Measurements from ENCODE around the gene GSDMA. TPM values are rescaled to one million over a fixed set of nuclear protein-coding genes. Genes with fewer than 3 reads are reported as not detected.

GSDMA gene
- total and polyA plus RNA-seq, 2 experiments from 2014 or later: 0.08 TPM; not detected in 1

GRCh38 chr17:39938140-39938869, 24.5 kb upstream of the GSDMA start:
- WGBS (ENCODE audit: low lambda C conversion rate, missing lambda C conversion rate): 80% methylated on average over 8 of the region's 8 CpGs

GRCh38 chr17:39939106-39939505, 23.7 kb upstream of the GSDMA start:
- Histone ChIP-seq H3K79me2 (no peaks in the 10 kb centered on the region), H3K9me3 (ENCODE audit: low read depth) (no peaks in the 10 kb centered on the region), H3K36me3 (replicated peaks; ENCODE audit: insufficient read depth, low read depth) (no peaks in the 10 kb centered on the region), H2AFZ (no peak overlapping the region), H3K9me2 (replicated peaks; ENCODE audit: insufficient read depth) (no peaks in the 10 kb centered on the region), H3K4me3 (no peak overlapping the region), H4K20me1 (ENCODE audit: insufficient read depth, poor library complexity, severe bottlenecking) (no peaks in the 10 kb centered on the region), H3K4me1 (ENCODE audit: insufficient read depth) (peaks cover 8% of the 10 kb centered on the region), H3K27me3 (no peaks in the 10 kb centered on the region), H3K27ac (no peak overlapping the region), H3K4me2 (no peak overlapping the region)
- DNase-seq (ENCODE audit: low spot score): no peak
- no peak for TF ChIP-seq EZH2phosphoT487 (IDR thresholded peaks at IDR 0.05; ENCODE audit: low read depth, severe bottlenecking, unreplicated experiment)
- no peak for TF ChIP-seq CTCF (IDR thresholded peaks at IDR 0.05; ENCODE audit: poor library complexity)
- no peak for TF ChIP-seq EZH2 (IDR thresholded peaks at IDR 0.05; ENCODE audit: borderline replicate concordance)
- WGBS (ENCODE audit: low lambda C conversion rate, missing lambda C conversion rate): 92% methylated on average over 3 of the region's 3 CpGs

More at GRCh38 chr17:39938140-39938869, 24.5 kb upstream of the GSDMA start:
- no peaks in the 10 kb centered on the region for H3K27me3 ChIP-seq
- H3K36me3 ChIP-seq (replicated peaks; ENCODE audit: insufficient read depth, low read depth): no peaks in the 10 kb centered on the region
- H3K4me1 ChIP-seq (ENCODE audit: insufficient read depth): peaks cover 8% of the 10 kb centered on the region
- H3K27ac ChIP-seq: no peak overlapping the region
- no peaks in the 10 kb centered on the region for H3K9me3 ChIP-seq (ENCODE audit: low read depth)
- H2AFZ ChIP-seq: no peak overlapping the region
- no peak overlapping the region for H3K4me2 ChIP-seq
- no peak for DNase-seq (ENCODE audit: low spot score)
- no peaks in the 10 kb centered on the region for H3K79me2 ChIP-seq
- no peaks in the 10 kb centered on the region for H4K20me1 ChIP-seq (ENCODE audit: insufficient read depth, poor library complexity, severe bottlenecking)
- no peak for TF ChIP-seq EZH2 (IDR thresholded peaks at IDR 0.05; ENCODE audit: borderline replicate concordance)
- no peak for TF ChIP-seq EZH2phosphoT487 (IDR thresholded peaks at IDR 0.05; ENCODE audit: low read depth, severe bottlenecking, unreplicated experiment)
- TF ChIP-seq CTCF (IDR thresholded peaks at IDR 0.05; ENCODE audit: poor library complexity): no peak
- H3K4me3 ChIP-seq: no peak overlapping the region
- no peaks in the 10 kb centered on the region for H3K9me2 ChIP-seq (replicated peaks; ENCODE audit: insufficient read depth)

- no peak overlapping the region for H2AFZ ChIP-seq
- H3K79me2 ChIP-seq: no peaks in the 10 kb centered on the region
- TF ChIP-seq EZH2 (IDR thresholded peaks at IDR 0.05; ENCODE audit: borderline replicate concordance): no peak
- TF ChIP-seq CTCF (IDR thresholded peaks at IDR 0.05; ENCODE audit: poor library complexity): peak; percentile 47
- H3K4me3 ChIP-seq: no peak overlapping the region
- no peaks in the 10 kb centered on the region for H3K36me3 ChIP-seq (replicated peaks; ENCODE audit: insufficient read depth, low read depth)
- peak overlapping the region; percentile 72 for H3K27ac ChIP-seq
- WGBS (ENCODE audit: low lambda C conversion rate, missing lambda C conversion rate): 62% methylated on average over 6 of the region's 6 CpGs
- no peaks in the 10 kb centered on the region for H3K9me2 ChIP-seq (replicated peaks; ENCODE audit: insufficient read depth)
- no peaks in the 10 kb centered on the region for H3K27me3 ChIP-seq
- peaks cover 8% of the 10 kb centered on the region for H3K4me1 ChIP-seq (ENCODE audit: insufficient read depth)
- DNase-seq (ENCODE audit: low spot score): peak; percentile 68
- H4K20me1 ChIP-seq (ENCODE audit: insufficient read depth, poor library complexity, severe bottlenecking): no peaks in the 10 kb centered on the region
- H3K9me3 ChIP-seq (ENCODE audit: low read depth): no peaks in the 10 kb centered on the region
- H3K4me2 ChIP-seq: peak overlapping the region; percentile 11
Measured at GRCh38 chr17:39939588-39940419, 23.0 kb upstream of the GSDMA start.
